Measurements from ENCODE around the gene PRDM12. TPM values are rescaled to one million over a fixed set of nuclear protein-coding genes. Genes with fewer than 3 reads are reported as not detected.

The PRDM12 gene
- total and polyA plus RNA-seq, 7 donors, result 0.03 to 0.17 (median 0.06) TPM; not detected in 4

GRCh38 chr9:130630071-130630450 is 34.3 kb upstream of the PRDM12 start:
- TF ChIP-seq, protein P1, sequence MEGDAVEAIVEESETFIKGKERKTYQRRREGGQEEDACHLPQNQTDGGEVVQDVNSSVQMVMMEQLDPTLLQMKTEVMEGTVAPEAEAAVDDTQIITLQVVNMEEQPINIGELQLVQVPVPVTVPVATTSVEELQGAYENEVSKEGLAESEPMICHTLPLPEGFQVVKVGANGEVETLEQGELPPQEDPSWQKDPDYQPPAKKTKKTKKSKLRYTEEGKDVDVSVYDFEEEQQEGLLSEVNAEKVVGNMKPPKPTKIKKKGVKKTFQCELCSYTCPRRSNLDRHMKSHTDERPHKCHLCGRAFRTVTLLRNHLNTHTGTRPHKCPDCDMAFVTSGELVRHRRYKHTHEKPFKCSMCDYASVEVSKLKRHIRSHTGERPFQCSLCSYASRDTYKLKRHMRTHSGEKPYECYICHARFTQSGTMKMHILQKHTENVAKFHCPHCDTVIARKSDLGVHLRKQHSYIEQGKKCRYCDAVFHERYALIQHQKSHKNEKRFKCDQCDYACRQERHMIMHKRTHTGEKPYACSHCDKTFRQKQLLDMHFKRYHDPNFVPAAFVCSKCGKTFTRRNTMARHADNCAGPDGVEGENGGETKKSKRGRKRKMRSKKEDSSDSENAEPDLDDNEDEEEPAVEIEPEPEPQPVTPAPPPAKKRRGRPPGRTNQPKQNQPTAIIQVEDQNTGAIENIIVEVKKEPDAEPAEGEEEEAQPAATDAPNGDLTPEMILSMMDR (IDR thresholded peaks at IDR 0.05), result no peak
- no peak overlapping the region for H3K27ac ChIP-seq
- H3K27me3 ChIP-seq (ENCODE audit: insufficient read depth in 3 of 3, low read length in 2 of 3), result no peaks in the 10 kb centered on the region
- no peaks in the 10 kb centered on the region for H3K9me3 ChIP-seq
- intact Hi-C loops (cut with DNase I), result no loop called here
- H3K4me1 ChIP-seq, result no peaks in the 10 kb centered on the region
- 87 to 96% (median 91%) methylated on average over 4 of the region's 4 CpGs for WGBS, 3 donors
- H3K36me3 ChIP-seq (ENCODE audit: insufficient read depth in 1 of 2, low read depth in 1 of 2), result peaks cover 8 to 100% of the 10 kb centered on the region in 2 donors
- DNase-seq (no peak), ATAC-seq (no peak)
- no peak overlapping the region for H3K4me3 ChIP-seq

DNA sequence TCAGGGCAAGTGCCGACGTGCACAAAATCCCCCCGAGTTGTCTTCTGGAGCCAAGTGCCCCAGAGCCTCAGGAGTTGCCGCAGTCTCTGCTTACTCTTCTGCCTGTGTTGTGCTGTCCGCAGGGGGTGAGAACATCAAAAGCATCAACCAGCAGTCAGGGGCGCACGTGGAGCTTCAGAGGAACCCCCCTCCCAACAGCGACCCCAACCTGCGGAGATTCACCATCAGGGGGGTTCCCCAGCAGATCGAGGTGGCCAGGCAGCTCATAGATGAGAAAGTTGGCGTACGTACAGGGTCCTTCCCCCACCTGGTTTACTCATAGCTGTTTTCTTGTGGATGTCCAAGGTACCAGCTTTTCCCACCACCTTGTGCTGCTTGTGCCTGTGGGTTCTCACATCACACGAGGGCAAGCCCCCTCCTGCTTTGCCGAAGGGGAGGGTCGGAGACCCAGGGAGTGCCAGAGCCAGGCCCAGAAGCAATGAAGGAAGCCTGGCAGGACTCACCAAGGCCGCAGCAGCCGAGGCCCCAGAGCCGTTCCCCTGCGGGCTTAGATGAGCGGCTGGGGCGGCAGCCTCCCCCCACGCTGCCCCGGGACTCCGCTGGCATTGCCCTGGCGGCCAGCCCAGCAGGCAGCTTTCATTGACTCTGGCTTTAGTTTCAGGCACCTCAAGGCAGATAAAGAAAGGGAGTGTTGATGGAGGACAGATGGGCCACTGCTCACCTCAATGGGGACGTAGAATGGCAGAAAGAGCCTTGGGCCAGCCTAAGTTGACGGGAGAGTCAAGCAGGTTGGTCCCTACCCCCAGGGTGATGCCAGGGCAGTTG is 33.7 kb upstream of the PRDM12 start:
- no peak overlapping the region for H3K27ac ChIP-seq
- H3K27me3 ChIP-seq (ENCODE audit: insufficient read depth in 3 of 3, low read length in 2 of 3), result no peaks in the 10 kb centered on the region
- no peaks in the 10 kb centered on the region for H3K4me1 ChIP-seq
- H3K4me3 ChIP-seq, result no peak overlapping the region
- no peaks in the 10 kb centered on the region for H3K9me3 ChIP-seq
- 89 to 91% (median 90%) methylated on average over 27 of the region's 27 CpGs for WGBS, 3 donors
- intact Hi-C loops (cut with DNase I), result no loop called here
- DNase-seq (no peak), ATAC-seq (no peak)
- TF ChIP-seq, protein P1 (IDR thresholded peaks at IDR 0.05), result no peak
- peaks cover 8 to 100% of the 10 kb centered on the region in 2 donors for H3K36me3 ChIP-seq (ENCODE audit: insufficient read depth in 1 of 2, low read depth in 1 of 2)

- ATAC-seq (no peak), DNase-seq (no peak)
- intact Hi-C loops (cut with DNase I), result no loop called here
- TF ChIP-seq, protein P1 (IDR thresholded peaks at IDR 0.05), result no peak
- Histone ChIP-seq H3K9me3 (no peaks in the 10 kb centered on the region), H3K36me3 (ENCODE audit: insufficient read depth in 1 of 2, low read depth in 1 of 2) (peaks cover 8 to 100% of the 10 kb centered on the region in 2 donors), H3K27me3 (ENCODE audit: insufficient read depth in 3 of 3, low read length in 2 of 3) (no peaks in the 10 kb centered on the region), H3K27ac (no peak overlapping the region), H3K4me1 (no peaks in the 10 kb centered on the region), H3K4me3 (no peak overlapping the region)
- WGBS, 3 donors, result 90 to 93% (median 90%) methylated on average over 22 of the region's 22 CpGs
Measured at GRCh38 chr9:130631331-130632080, 32.9 kb upstream of the PRDM12 start.

GRCh38 chr9:130632081-130632710 is 32.2 kb upstream of the PRDM12 start:
- Histone ChIP-seq H3K27me3 (ENCODE audit: insufficient read depth in 3 of 3, low read length in 2 of 3) (no peaks in the 10 kb centered on the region), H3K9me3 (no peaks in the 10 kb centered on the region), H3K4me3 (no peak overlapping the region), H3K36me3 (ENCODE audit: insufficient read depth in 1 of 2, low read depth in 1 of 2) (peaks cover 8 to 100% of the 10 kb centered on the region in 2 donors), H3K4me1 (no peaks in the 10 kb centered on the region), H3K27ac (no peak overlapping the region)
- WGBS, 3 donors, result 85 to 92% (median 90%) methylated on average over 13 of the region's 13 CpGs
- TF ChIP-seq, protein P1 (IDR thresholded peaks at IDR 0.05), result no peak
- ATAC-seq (no peak), DNase-seq (no peak)
- intact Hi-C loops (cut with DNase I), result no loop called here
